Measurements from ENCODE around the gene RBM15B. TPM values are rescaled to one million over a fixed set of nuclear protein-coding genes. Genes with fewer than 3 reads are reported as not detected.

RBM15B gene
- total RNA-seq, 1 donor from 2014 or later, result 23.5 TPM

- no peak overlapping the region for H3K27ac Mint-ChIP-seq (ENCODE audit: unreplicated experiment)
- Histone ChIP-seq H3K27me3 (ENCODE audit: insufficient read depth, low read length) (no peaks in the 10 kb centered on the region), H3K4me1 (ENCODE audit: insufficient read depth, low read length) (no peaks in the 10 kb centered on the region), H4K20me1 (ENCODE audit: insufficient read depth, low read length) (no peaks in the 10 kb centered on the region), H3K9me3 (ENCODE audit: insufficient read depth, low read depth, low read length) (no peaks in the 10 kb centered on the region), H3K4me2 (ENCODE audit: low read length) (no peak overlapping the region), H2AFZ (ENCODE audit: low read depth, low read length) (no peak overlapping the region), H3K27ac (ENCODE audit: low read depth, low read length) (no peak overlapping the region), H3K79me2 (ENCODE audit: insufficient read depth, low read length) (no peaks in the 10 kb centered on the region), H3K36me3 (ENCODE audit: insufficient read depth, low read length) (no peaks in the 10 kb centered on the region), H3K4me3 (ENCODE audit: insufficient read depth, low read depth, low read length) (no peak overlapping the region), H3K9ac (ENCODE audit: low read length) (no peak overlapping the region)
- peaks cover 7% of the 10 kb centered on the region for H3K36me3 Mint-ChIP-seq (ENCODE audit: low read depth, unreplicated experiment)
- H3K9me3 Mint-ChIP-seq (ENCODE audit: unreplicated experiment), result no peaks in the 10 kb centered on the region
- H3K27me3 Mint-ChIP-seq (ENCODE audit: low read depth, unreplicated experiment), result peaks cover 14% of the 10 kb centered on the region
- no peak overlapping the region for H3K4me3 Mint-ChIP-seq (ENCODE audit: unreplicated experiment)
- no peak for FAIRE-seq
- no peak for DNase-seq (ENCODE audit: low read depth)
- H3K4me1 Mint-ChIP-seq (ENCODE audit: low read depth, unreplicated experiment), result no peaks in the 10 kb centered on the region
- TF ChIP-seq EZH2 (IDR thresholded peaks at IDR 0.05; ENCODE audit: insufficient read depth, low read length) (no peak), CTCF (IDR thresholded peaks at IDR 0.05; ENCODE audit: insufficient read depth, low read depth, low read length) (no peak)
These were observed 15.9 kb upstream of the RBM15B start for GRCh38 chr3:51375136-51375535.

- Mint-ChIP-seq H3K27ac (ENCODE audit: unreplicated experiment) (no peak overlapping the region), H3K36me3 (ENCODE audit: low read depth, unreplicated experiment) (peaks cover 7% of the 10 kb centered on the region), H3K4me1 (ENCODE audit: low read depth, unreplicated experiment) (no peaks in the 10 kb centered on the region), H3K27me3 (ENCODE audit: low read depth, unreplicated experiment) (peaks cover 14% of the 10 kb centered on the region), H3K9me3 (ENCODE audit: unreplicated experiment) (no peaks in the 10 kb centered on the region), H3K4me3 (ENCODE audit: unreplicated experiment) (no peak overlapping the region)
- Histone ChIP-seq H3K4me3 (ENCODE audit: insufficient read depth, low read depth, low read length) (no peak overlapping the region), H2AFZ (ENCODE audit: low read depth, low read length) (no peak overlapping the region), H3K27me3 (ENCODE audit: insufficient read depth, low read length) (no peaks in the 10 kb centered on the region), H4K20me1 (ENCODE audit: insufficient read depth, low read length) (no peaks in the 10 kb centered on the region), H3K27ac (ENCODE audit: low read depth, low read length) (no peak overlapping the region), H3K9me3 (ENCODE audit: insufficient read depth, low read depth, low read length) (no peaks in the 10 kb centered on the region), H3K36me3 (ENCODE audit: insufficient read depth, low read length) (no peaks in the 10 kb centered on the region), H3K4me1 (ENCODE audit: insufficient read depth, low read length) (no peaks in the 10 kb centered on the region), H3K4me2 (ENCODE audit: low read length) (no peak overlapping the region), H3K9ac (ENCODE audit: low read length) (no peak overlapping the region), H3K79me2 (ENCODE audit: insufficient read depth, low read length) (no peaks in the 10 kb centered on the region)
- FAIRE-seq, result no peak
- no peak for TF ChIP-seq CTCF (IDR thresholded peaks at IDR 0.05; ENCODE audit: insufficient read depth, low read depth, low read length)
- no peak for TF ChIP-seq EZH2 (IDR thresholded peaks at IDR 0.05; ENCODE audit: insufficient read depth, low read length)
- no peak for DNase-seq (ENCODE audit: low read depth)
These were observed 15.5 kb upstream of the RBM15B start for GRCh38 chr3:51375571-51375970.

- Mint-ChIP-seq H3K27ac (ENCODE audit: unreplicated experiment) (no peak overlapping the region), H3K36me3 (ENCODE audit: low read depth, unreplicated experiment) (peaks cover 7% of the 10 kb centered on the region)
- FAIRE-seq, result no peak
These were observed 13.0 kb upstream of the RBM15B start for GRCh38 chr3:51378065-51378464.

More at GRCh38 chr3:51378065-51378464, 13.0 kb upstream of the RBM15B start:
- Mint-ChIP-seq H3K4me1 (ENCODE audit: low read depth, unreplicated experiment) (no peaks in the 10 kb centered on the region), H3K4me3 (ENCODE audit: unreplicated experiment) (no peak overlapping the region), H3K9me3 (ENCODE audit: unreplicated experiment) (no peaks in the 10 kb centered on the region), H3K27me3 (ENCODE audit: low read depth, unreplicated experiment) (peaks cover 12% of the 10 kb centered on the region)
- no peak overlapping the region for H3K27ac ChIP-seq (ENCODE audit: low read depth, low read length)
- no peaks in the 10 kb centered on the region for H3K36me3 ChIP-seq (ENCODE audit: insufficient read depth, low read length)
- no peaks in the 10 kb centered on the region for H3K27me3 ChIP-seq (ENCODE audit: insufficient read depth, low read length)
- no peak overlapping the region for H2AFZ ChIP-seq (ENCODE audit: low read depth, low read length)
- peaks cover under 1% of the 10 kb centered on the region for H3K4me1 ChIP-seq (ENCODE audit: insufficient read depth, low read length)
- no peak for DNase-seq (ENCODE audit: low read depth)
- no peaks in the 10 kb centered on the region for H4K20me1 ChIP-seq (ENCODE audit: insufficient read depth, low read length)
- no peaks in the 10 kb centered on the region for H3K9me3 ChIP-seq (ENCODE audit: insufficient read depth, low read depth, low read length)
- no peak overlapping the region for H3K4me2 ChIP-seq (ENCODE audit: low read length)
- no peak overlapping the region for H3K4me3 ChIP-seq (ENCODE audit: insufficient read depth, low read depth, low read length)
- TF ChIP-seq CTCF (IDR thresholded peaks at IDR 0.05; ENCODE audit: insufficient read depth, low read depth, low read length) (no peak), EZH2 (IDR thresholded peaks at IDR 0.05; ENCODE audit: insufficient read depth, low read length) (no peak)
- H3K9ac ChIP-seq (ENCODE audit: low read length), result no peak overlapping the region
- H3K79me2 ChIP-seq (ENCODE audit: insufficient read depth, low read length), result peaks cover under 1% of the 10 kb centered on the region

All from astrocyte (in vitro differentiated cells and primary cell).